ENCODE measurements around the gene PPP1R13B.
A peak's percentile ranks its signal among the peaks of the same experiment; 100 is the strongest.

The PPP1R13B gene

GRCh38 chr14:103700753-103701490, 146.5 kb downstream of the PPP1R13B start:
- TF ChIP-seq, protein P1, sequence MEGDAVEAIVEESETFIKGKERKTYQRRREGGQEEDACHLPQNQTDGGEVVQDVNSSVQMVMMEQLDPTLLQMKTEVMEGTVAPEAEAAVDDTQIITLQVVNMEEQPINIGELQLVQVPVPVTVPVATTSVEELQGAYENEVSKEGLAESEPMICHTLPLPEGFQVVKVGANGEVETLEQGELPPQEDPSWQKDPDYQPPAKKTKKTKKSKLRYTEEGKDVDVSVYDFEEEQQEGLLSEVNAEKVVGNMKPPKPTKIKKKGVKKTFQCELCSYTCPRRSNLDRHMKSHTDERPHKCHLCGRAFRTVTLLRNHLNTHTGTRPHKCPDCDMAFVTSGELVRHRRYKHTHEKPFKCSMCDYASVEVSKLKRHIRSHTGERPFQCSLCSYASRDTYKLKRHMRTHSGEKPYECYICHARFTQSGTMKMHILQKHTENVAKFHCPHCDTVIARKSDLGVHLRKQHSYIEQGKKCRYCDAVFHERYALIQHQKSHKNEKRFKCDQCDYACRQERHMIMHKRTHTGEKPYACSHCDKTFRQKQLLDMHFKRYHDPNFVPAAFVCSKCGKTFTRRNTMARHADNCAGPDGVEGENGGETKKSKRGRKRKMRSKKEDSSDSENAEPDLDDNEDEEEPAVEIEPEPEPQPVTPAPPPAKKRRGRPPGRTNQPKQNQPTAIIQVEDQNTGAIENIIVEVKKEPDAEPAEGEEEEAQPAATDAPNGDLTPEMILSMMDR (IDR thresholded peaks at IDR 0.05; ENCODE audit: low read length): no peak
- no peak for TF ChIP-seq EZH2 (IDR thresholded peaks at IDR 0.05; ENCODE audit: borderline replicate concordance, low read length)
- H3K4me2 ChIP-seq (ENCODE audit: low read length): peak overlapping the region; percentile 58; the same call in 1 of the 2 replicates
- H3K36me3 ChIP-seq (ENCODE audit: insufficient read depth, low read length): peaks cover 72% of the 10 kb centered on the region
- no peaks in the 10 kb centered on the region for H4K20me1 ChIP-seq (ENCODE audit: insufficient read depth, low read length)
- H3K9me2 ChIP-seq (ENCODE audit: low read depth, low read length): no peaks in the 10 kb centered on the region
- H3K4me3 ChIP-seq (ENCODE audit: low read depth, low read length, poor library complexity, severe bottlenecking): peak overlapping the region; percentile 4
- no peaks in the 10 kb centered on the region for H3K27me3 ChIP-seq (ENCODE audit: insufficient read depth, low read length)
- H3K9me3 ChIP-seq (ENCODE audit: low read length): no peaks in the 10 kb centered on the region
- no peaks in the 10 kb centered on the region for H3K79me2 ChIP-seq (ENCODE audit: insufficient read depth, low read length)
- peak overlapping the region; percentile 64 for H3K9ac ChIP-seq (ENCODE audit: low read length)
- peak overlapping the region; percentile 97 for H3K27ac ChIP-seq (ENCODE audit: low read depth, low read length, poor library complexity, severe bottlenecking)
- 0 out of 2 replicates have a peak, but pooled peaks cover 5% of the 10 kb centered on the region for H3F3A ChIP-seq (ENCODE audit: insufficient read depth, low read length)
- no peak overlapping the region for H2AFZ ChIP-seq (ENCODE audit: low read length)
- peaks cover 88% of the 10 kb centered on the region for H3K4me1 ChIP-seq (ENCODE audit: insufficient read depth, low read length, severe bottlenecking)

GRCh38 chr14:103699901-103700752, 147.2 kb downstream of the PPP1R13B start:
- H3K9me3 ChIP-seq (ENCODE audit: low read length): no peaks in the 10 kb centered on the region
- no peaks in the 10 kb centered on the region for H4K20me1 ChIP-seq (ENCODE audit: insufficient read depth, low read length)
- TF ChIP-seq, protein P1 (IDR thresholded peaks at IDR 0.05; ENCODE audit: low read length): no peak
- TF ChIP-seq EZH2 (IDR thresholded peaks at IDR 0.05; ENCODE audit: borderline replicate concordance, low read length): no peak
- peaks cover 68% of the 10 kb centered on the region for H3K36me3 ChIP-seq (ENCODE audit: insufficient read depth, low read length)
- no peaks in the 10 kb centered on the region for H3K79me2 ChIP-seq (ENCODE audit: insufficient read depth, low read length)
- H3K4me2 ChIP-seq (ENCODE audit: low read length): peak overlapping the region; percentile 58; the same call in 1 of the 2 replicates
- peak overlapping the region; percentile 97 for H3K27ac ChIP-seq (ENCODE audit: low read depth, low read length, poor library complexity, severe bottlenecking)
- H3F3A ChIP-seq (ENCODE audit: insufficient read depth, low read length): 0 out of 2 replicates have a peak, but pooled peaks cover 5% of the 10 kb centered on the region
- H3K27me3 ChIP-seq (ENCODE audit: insufficient read depth, low read length): no peaks in the 10 kb centered on the region
- peaks cover 96% of the 10 kb centered on the region for H3K4me1 ChIP-seq (ENCODE audit: insufficient read depth, low read length, severe bottlenecking)
- H3K9ac ChIP-seq (ENCODE audit: low read length): peak overlapping the region; percentile 64; the same call in 1 of the 2 replicates
- H3K4me3 ChIP-seq (ENCODE audit: low read depth, low read length, poor library complexity, severe bottlenecking): peak overlapping the region; percentile 4
- H2AFZ ChIP-seq (ENCODE audit: low read length): no peak overlapping the region
- no peaks in the 10 kb centered on the region for H3K9me2 ChIP-seq (ENCODE audit: low read depth, low read length)

GRCh38 chr14:103699261-103699661, 148.1 kb downstream of the PPP1R13B start:
- Histone ChIP-seq H3K4me3 (ENCODE audit: low read depth, low read length, poor library complexity, severe bottlenecking) (peak overlapping the region; percentile 36), H3K9me2 (ENCODE audit: low read depth, low read length) (no peaks in the 10 kb centered on the region), H4K20me1 (ENCODE audit: insufficient read depth, low read length) (no peaks in the 10 kb centered on the region), H3K9me3 (ENCODE audit: low read length) (no peaks in the 10 kb centered on the region), H2AFZ (ENCODE audit: low read length) (no peak overlapping the region), H3K9ac (ENCODE audit: low read length) (peak overlapping the region; percentile 64; the same call in 1 of the 2 replicates), H3K4me2 (ENCODE audit: low read length) (peak overlapping the region; percentile 58), H3K79me2 (ENCODE audit: insufficient read depth, low read length) (no peaks in the 10 kb centered on the region), H3F3A (ENCODE audit: insufficient read depth, low read length) (0 out of 2 replicates have a peak, but pooled peaks cover 5% of the 10 kb centered on the region), H3K27ac (ENCODE audit: low read depth, low read length, poor library complexity, severe bottlenecking) (peak overlapping the region; percentile 97), H3K27me3 (ENCODE audit: insufficient read depth, low read length) (no peaks in the 10 kb centered on the region), H3K4me1 (ENCODE audit: insufficient read depth, low read length, severe bottlenecking) (peaks cover 98% of the 10 kb centered on the region), H3K36me3 (ENCODE audit: insufficient read depth, low read length) (peaks cover 66% of the 10 kb centered on the region; the same call in 1 of the 2 replicates)
- TF ChIP-seq, protein P1 (IDR thresholded peaks at IDR 0.05; ENCODE audit: low read length): no peak
- TF ChIP-seq EZH2 (IDR thresholded peaks at IDR 0.05; ENCODE audit: borderline replicate concordance, low read length): no peak
